ENCODE results near the gene KSR1. TPM values are rescaled to one million over a fixed set of nuclear protein-coding genes. Genes with fewer than 3 reads are reported as not detected.
A peak's percentile ranks its signal among the peaks of the same experiment; 100 is the strongest.

KSR1 gene
- total and polyA plus RNA-seq, 2 of the 8 experiments (the other 6 are each of a cell fraction or from before 2014, with no cell fraction given): 14.1 to 34.7 TPM

- Histone ChIP-seq H2BK15ac (ENCODE audit: low read length) (no peak overlapping the region), H4K20me1 (replicated peaks in 1 of 2; ENCODE audit: control insufficient read depth in 1 of 2, insufficient read depth in 2 of 2, low read length in 2 of 2) (no peaks in the 10 kb centered on the region), H2BK120ac (replicated peaks; ENCODE audit: low read depth, low read length) (no peak overlapping the region), H3K79me2 (ENCODE audit: control insufficient read depth in 1 of 2, insufficient read depth in 2 of 2, low read length in 2 of 2) (no peaks in the 10 kb centered on the region), H3K4ac (replicated peaks; ENCODE audit: insufficient read length, low read depth, low read length) (no peak overlapping the region), H3K4me1 (replicated peaks in 1 of 4; ENCODE audit: control insufficient read depth in 3 of 4, insufficient read depth in 4 of 4, low read length in 3 of 4) (peaks cover 0 to 4% (median 0%) of the 10 kb centered on the region in 4 experiments; a peak in 2 of 7 replicates), H4K5ac (ENCODE audit: insufficient read length, low read depth, low read length) (no peak overlapping the region), H3K9ac (replicated peaks in 1 of 4; ENCODE audit: extremely low read depth in 1 of 4, low read depth in 3 of 4, low read length in 3 of 4) (no peak overlapping the region), H3K79me1 (ENCODE audit: low read depth, low read length) (no peaks in the 10 kb centered on the region), H3K27me3 (replicated peaks in 1 of 4; ENCODE audit: control insufficient read depth in 3 of 4, extremely low read depth in 1 of 4, insufficient read depth in 3 of 4, low read length in 3 of 4) (no peaks in the 10 kb centered on the region), H3K23me2 (ENCODE audit: low read depth, low read length) (no peaks in the 10 kb centered on the region), H2AK5ac (ENCODE audit: low read depth, low read length) (no peak overlapping the region), H3K4me3 (ENCODE audit: extremely low read depth in 1 of 4, insufficient read depth in 2 of 4, low read depth in 3 of 4, low read length in 4 of 4) (no peak overlapping the region), H3K4me2 (ENCODE audit: insufficient read depth in 1 of 2, low read depth in 2 of 2, low read length in 2 of 2) (no peak overlapping the region), H3K23ac (ENCODE audit: insufficient read length) (no peak overlapping the region), H3K14ac (ENCODE audit: insufficient read length) (no peak overlapping the region), H3K36me3 (ENCODE audit: control insufficient read depth in 2 of 4, insufficient read depth in 4 of 4, low read length in 3 of 4) (no peaks in the 10 kb centered on the region), H2BK5ac (ENCODE audit: low read depth, low read length) (no peak overlapping the region), H3K27ac (ENCODE audit: low read depth, low read length) (no peak overlapping the region), H4K91ac (replicated peaks; ENCODE audit: insufficient read length, low read length) (no peak overlapping the region), H3K9me3 (ENCODE audit: insufficient read depth in 2 of 2, low read depth in 1 of 2, low read length in 1 of 2) (no peaks in the 10 kb centered on the region), H2BK12ac (ENCODE audit: low read depth, low read length) (no peak overlapping the region), H3K18ac (ENCODE audit: extremely low read depth, low read length) (no peak overlapping the region), H4K8ac (ENCODE audit: extremely low read depth, insufficient read depth, low read length) (no peak overlapping the region), H2AFZ (ENCODE audit: low read length) (no peak overlapping the region), H3K56ac (replicated peaks; ENCODE audit: insufficient read length, low read depth, low read length) (no peak overlapping the region), H2BK20ac (ENCODE audit: low read length) (no peak overlapping the region)
- ChIA-PET CTCF (ENCODE audit: partially characterized antibody) (interaction anchor here (0.9 to 6.5 kb wide), 10 partner anchors 12 to 278 kb away, joined by 3 to 65 read pairs (median 6); no protein-coding TSS in a partner anchor), POLR2A (ENCODE audit: partially characterized antibody) (no interaction called here)
- 94% methylated on average over 14 of the region's 14 CpGs; no CpG with 5 or more reads in 1 of the 2 experiments for WGBS, 2 experiments (ENCODE audit: extremely low coverage in 1 of 2, insufficient coverage in 1 of 2, insufficient read length in 1 of 2, insufficient replicate concordance in 2 of 2, low coverage in 1 of 2, low lambda C conversion rate in 2 of 2, missing lambda C conversion rate in 1 of 2)
- TF ChIP-seq BACH1 (IDR thresholded peaks at IDR 0.05; ENCODE audit: low read length) (peak; percentile 76; the same call in 1 of the 2 replicates), RAD21 (IDR thresholded peaks at IDR 0.05 in 1 of 2, conservative IDR thresholded peaks at IDR 0.05 in 1 of 2; ENCODE audit: low read depth in 2 of 2, low read length in 2 of 2) (no peak)
- no peak for FAIRE-seq
- DNase-seq (ENCODE audit: low read depth in 1 of 2, low spot score in 2 of 2): no peak
Observed at GRCh38 chr17:27633312-27634025, 177.2 kb downstream of the KSR1 start.

All from H1 (cell line).